HCT116 (cell line): Measurements from ENCODE around the gene HTR7. TPM values are rescaled to one million over a fixed set of nuclear protein-coding genes. Genes with fewer than 3 reads are reported as not detected.

ENCODE experiments used
- ATAC-seq: fragments of 200-7000 bp; cut with Tn5 transposase; 2 replicates; pipeline ENCODE4 v1.9.1; 2020; ENCODE audit warnings: mild to moderate bottlenecking, moderate library complexity
- BruUV-seq: library from RNA; stranded (reverse); fragments of 400-500 nt; replicated peaks from 2 replicates; lab custom pipeline; 2021; lab: Mats Ljungman, UMichigan
- CTCF ChIA-PET: fragments of 300-600 bp; sonication (Branson Sonifier 250); formaldehyde crosslinking; loops from one replicate; lab custom pipeline; 2021; ENCODE audit warnings: antibody characterized with exemption; lab: Charles Lee
- POLR2A ChIA-PET: fragments of 300-600, 350-600 bp; sonication (Branson Sonifier 250); formaldehyde crosslinking; loops from one replicate; lab custom pipeline; 2021; ENCODE audit warnings: antibody characterized with exemption; lab: Charles Lee
- RAD21 ChIA-PET, 2 experiments: fragments of 300-600 bp; sonication (Branson Sonifier 250); formaldehyde crosslinking; loops; one replicate each; lab custom pipeline; 2023; ENCODE audit warnings: low total read pairs in 2 of 2; ENCODE audit not compliant: uncharacterized antibody in 2 of 2, unreplicated experiment in 2 of 2, low non-redundant PET in 1 of 2; lab: Charles Lee
- DNase-seq: peaks from one replicate; pipeline ENCODE4 v3.0.0-alpha.2; 2010; ENCODE audit warnings: low read depth, low spot score
- H2AFZ ChIP-seq: fragments of 200-600 bp; shearing (Covaris generic), sonication (generic); 2 replicates; pipeline ENCODE4 v1.6.1; 2017; ENCODE audit warnings: low read depth, mixed run types, mixed read lengths, antibody characterized with exemption, low read length; ENCODE audit not compliant: poor library complexity, severe bottlenecking
- H3K27ac ChIP-seq: 2 replicates; pipeline ENCODE4 v1.5.1; 2012; ENCODE audit warnings: low read depth, low read length
- H3K27me3 ChIP-seq: fragments of 200-600 bp; sonication (generic); 2 replicates; pipeline ENCODE4 v1.6.1; 2016; ENCODE audit warnings: mixed run types, low read length, mixed read lengths; ENCODE audit not compliant: insufficient read depth
- H3K36me3 ChIP-seq, 2 experiments: fragments of 200-500 bp in 1 of 2; fragments of 200-600 bp in 1 of 2; sonication (Bioruptor generic) in 1 of 2; sonication (generic) in 1 of 2; 2 replicates each; pipeline versions ENCODE4 v1.5.1 to v1.6.1; 2014 to 2016; ENCODE audit warnings: low read length in 2 of 2, inconsistent platforms in 1 of 2, mixed read lengths in 1 of 2, mixed run types in 1 of 2; ENCODE audit not compliant: insufficient read depth in 2 of 2, control insufficient read depth in 1 of 2
- H3K4me1 ChIP-seq, 2 experiments: fragments of 200-600 bp in 1 of 2; sonication (generic) in 1 of 2; 2 replicates each; pipeline versions ENCODE4 v1.5.1 to v1.6.1; 2012 to 2017; ENCODE audit warnings: low read length in 2 of 2, inconsistent platforms in 1 of 2, mild to moderate bottlenecking in 1 of 2, mixed read lengths in 1 of 2, mixed run types in 1 of 2, moderate library complexity in 1 of 2; ENCODE audit not compliant: insufficient read depth in 2 of 2, control insufficient read depth in 1 of 2
- H3K4me2 ChIP-seq: fragments of 200-600 bp; sonication (generic); 2 replicates; pipeline ENCODE4 v1.6.1; 2017; ENCODE audit warnings: mixed run types, low read length, mixed read lengths
- H3K4me3 ChIP-seq, 2 experiments: fragments of 200-600 bp in 1 of 2; sonication (generic) in 1 of 2; replicated peaks in 1 of 2; 2 replicates each; pipeline ENCODE4 v1.5.1; 2011 to 2016; ENCODE audit warnings: low read length in 2 of 2, control low read depth in 1 of 2, low read depth in 1 of 2, mild to moderate bottlenecking in 1 of 2, mixed read lengths in 1 of 2, mixed run types in 1 of 2
- H3K79me2 ChIP-seq: fragments of 200-600 bp; sonication (generic); 2 replicates; pipeline ENCODE4 v1.6.1; 2017; ENCODE audit warnings: mild to moderate bottlenecking, mixed run types, low read length, moderate library complexity, mixed read lengths; ENCODE audit not compliant: insufficient read depth
- H3K9ac ChIP-seq: fragments of 200-600 bp; sonication (generic); 2 replicates; pipeline ENCODE4 v1.6.1; 2016; ENCODE audit warnings: low read length, mixed read lengths
- H3K9me2 ChIP-seq: fragments of 200-600 bp; sonication (generic), shearing (Covaris generic); 2 replicates; pipeline ENCODE4 v1.6.1; 2017; ENCODE audit warnings: mixed run types, mild to moderate bottlenecking, moderate library complexity; ENCODE audit not compliant: insufficient read depth
- H3K9me3 ChIP-seq, 2 experiments: fragments of 200-500 bp in 1 of 2; fragments of 200-600 bp in 1 of 2; sonication (Bioruptor generic) in 1 of 2; sonication (generic) in 1 of 2; 2 replicates each; pipeline ENCODE4 v1.6.1; 2014 to 2017; ENCODE audit warnings: low read length in 2 of 2, mixed read lengths in 2 of 2, inconsistent platforms in 1 of 2, low read depth in 1 of 2, mild to moderate bottlenecking in 1 of 2, mixed run types in 1 of 2, moderate library complexity in 1 of 2; ENCODE audit not compliant: control insufficient read depth in 1 of 2, insufficient read depth in 1 of 2
- H4K20me1 ChIP-seq: fragments of 200-600 bp; sonication (generic), shearing (Covaris generic); 2 replicates; pipeline ENCODE4 v1.6.1; 2017; ENCODE audit warnings: mixed run types, mild to moderate bottlenecking, moderate library complexity; ENCODE audit not compliant: insufficient read depth
- EGR1 ChIP-seq: IDR thresholded peaks from 2 replicates; pipeline ENCODE4 v1.6.1; 2012; ENCODE audit warnings: low read depth
- EZH2phosphoT487 ChIP-seq: fragments of 200-600 bp; IDR thresholded peaks from 2 replicates; pipeline ENCODE4 v1.6.1; 2018; ENCODE audit warnings: antibody characterized with exemption, borderline replicate concordance
- FOSL1 ChIP-seq: IDR thresholded peaks from 2 replicates; pipeline ENCODE4 v1.6.1; 2012; ENCODE audit warnings: low read depth
- RAD21 ChIP-seq: IDR thresholded peaks from 2 replicates; pipeline ENCODE4 v1.6.1; 2012; ENCODE audit warnings: low read depth, mild to moderate bottlenecking
- SIN3A ChIP-seq: IDR thresholded peaks from 2 replicates; pipeline ENCODE4 v1.6.1; 2012; ENCODE audit warnings: low read depth
- SP1 ChIP-seq: IDR thresholded peaks from 2 replicates; pipeline ENCODE4 v1.6.1; 2012; ENCODE audit warnings: low read depth
- YY1 ChIP-seq: IDR thresholded peaks from 2 replicates; pipeline ENCODE4 v1.6.1; 2011; ENCODE audit warnings: low read length, low read depth, moderate library complexity, mild to moderate bottlenecking; ENCODE audit not compliant: insufficient replicate concordance; ENCODE audit errors: extremely low read depth
- intact Hi-C: fragments of 100-400 bp; cut with micrococcal nuclease; formaldehyde crosslinking; loops from 2 replicates; pipeline ENCODE4 v1.10.0; 2022
- total RNA-seq: library from RNA; stranded (reverse); gene quantifications from one replicate; pipeline ENCODE4 v1.2.1, GENCODE V29; 2021; ENCODE audit not compliant: unreplicated experiment
- TF ChIP-seq, protein P1 (sequence below): IDR thresholded peaks from 2 replicates; pipeline ENCODE4 v1.6.1; 2011; ENCODE audit warnings: mild to moderate bottlenecking, low read length, moderate library complexity; ENCODE audit not compliant: insufficient replicate concordance; ENCODE audit errors: extremely low read depth

The HTR7 gene
- total RNA-seq, 1 experiment from 2014 or later = 32.2 TPM

DNA sequence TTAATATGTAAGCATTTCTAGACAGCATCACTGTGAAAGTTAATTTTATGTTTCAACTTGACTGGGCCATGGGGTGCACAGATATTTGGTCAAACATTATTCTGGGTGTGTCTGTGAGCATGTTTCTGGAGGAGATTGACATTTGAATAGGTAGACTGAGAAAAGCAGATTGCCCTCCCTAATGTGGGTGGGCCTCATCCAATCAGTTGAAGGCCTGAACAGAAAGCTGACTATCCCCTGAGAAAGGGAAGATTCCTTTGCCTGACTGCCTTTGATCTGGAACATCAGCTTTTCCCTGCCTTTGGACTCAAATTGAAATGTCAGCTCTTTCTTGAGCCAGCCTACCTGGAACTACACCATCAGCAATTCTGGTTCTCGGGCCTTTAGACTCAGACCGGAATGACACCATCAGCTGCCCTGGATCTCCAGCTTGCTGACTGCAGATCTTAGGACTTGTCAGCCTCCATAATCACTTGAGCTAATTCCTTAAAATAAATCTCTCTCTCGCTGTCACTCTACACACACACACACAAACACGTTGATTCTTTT is 8.3 kb upstream of the HTR7 start:
- H2AFZ ChIP-seq = no peak overlapping the region

More for the DNA sequence above, 8.3 kb upstream of the HTR7 start:
- Histone ChIP-seq H3K4me3 (no peak overlapping the region), H3K9me2 (no peaks in the 10 kb centered on the region), H3K27ac (no peak overlapping the region), H3K9me3 (peaks cover 0 to 7% of the 10 kb centered on the region in 2 experiments; a peak in 2 of 4 replicates), H3K36me3 (no peaks in the 10 kb centered on the region), H3K79me2 (no peaks in the 10 kb centered on the region), H3K27me3 (no peaks in the 10 kb centered on the region), H3K4me1 (peaks cover 3 to 9% of the 10 kb centered on the region in 2 experiments; a peak in 3 of 4 replicates), H3K9ac (no peak overlapping the region), H4K20me1 (no peaks in the 10 kb centered on the region), H3K4me2 (no peak overlapping the region)
- no peak for ATAC-seq
- RAD21 ChIA-PET = no interaction called here
- intact Hi-C loops = loop anchor here (10.0 kb wide), 2 partner anchors 201 to 1301 kb away; no protein-coding TSS in a partner anchor
- no TSS peak for BruUV-seq
- no peak for DNase-seq
- POLR2A ChIA-PET = no interaction called here
- CTCF ChIA-PET = interaction anchor here (0.7 to 2.0 kb wide), 14 partner anchors 10 to 250 kb away, joined by 3 to 13 read pairs (median 4); no protein-coding TSS in a partner anchor
- TF ChIP-seq SIN3A (no peak), EGR1 (no peak), FOSL1 (no peak), RAD21 (no peak), YY1 (no peak), EZH2phosphoT487 (no peak), SP1 (no peak)
- TF ChIP-seq, protein P1, sequence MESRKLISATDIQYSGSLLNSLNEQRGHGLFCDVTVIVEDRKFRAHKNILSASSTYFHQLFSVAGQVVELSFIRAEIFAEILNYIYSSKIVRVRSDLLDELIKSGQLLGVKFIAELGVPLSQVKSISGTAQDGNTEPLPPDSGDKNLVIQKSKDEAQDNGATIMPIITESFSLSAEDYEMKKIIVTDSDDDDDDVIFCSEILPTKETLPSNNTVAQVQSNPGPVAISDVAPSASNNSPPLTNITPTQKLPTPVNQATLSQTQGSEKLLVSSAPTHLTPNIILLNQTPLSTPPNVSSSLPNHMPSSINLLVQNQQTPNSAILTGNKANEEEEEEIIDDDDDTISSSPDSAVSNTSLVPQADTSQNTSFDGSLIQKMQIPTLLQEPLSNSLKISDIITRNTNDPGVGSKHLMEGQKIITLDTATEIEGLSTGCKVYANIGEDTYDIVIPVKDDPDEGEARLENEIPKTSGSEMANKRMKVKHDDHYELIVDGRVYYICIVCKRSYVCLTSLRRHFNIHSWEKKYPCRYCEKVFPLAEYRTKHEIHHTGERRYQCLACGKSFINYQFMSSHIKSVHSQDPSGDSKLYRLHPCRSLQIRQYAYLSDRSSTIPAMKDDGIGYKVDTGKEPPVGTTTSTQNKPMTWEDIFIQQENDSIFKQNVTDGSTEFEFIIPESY = no peak
